OCI-LY7 (cell line): ENCODE data around the gene TPGS1. TPM values are rescaled to one million over a fixed set of nuclear protein-coding genes. Genes with fewer than 3 reads are reported as not detected.

Source experiments
- BruUV-seq: library from RNA; stranded (reverse); fragments of 400-500 nt; replicated peaks from 2 replicates; lab custom pipeline; 2021; lab: Mats Ljungman, UMichigan
- CTCF ChIA-PET: fragments of 300-600 bp; sonication (Branson Sonifier 250); formaldehyde crosslinking; loops from one replicate; lab custom pipeline; 2022; ENCODE audit warnings: antibody characterized with exemption; ENCODE audit not compliant: unreplicated experiment; lab: Charles Lee
- POLR2A ChIA-PET: fragments of 300-600 bp; sonication (Branson Sonifier 250); formaldehyde crosslinking; loops from one replicate; lab custom pipeline; 2022; ENCODE audit warnings: antibody characterized with exemption; lab: Charles Lee
- DNase-seq: peaks from one replicate; pipeline ENCODE4 v3.0.0-alpha.2; 2015; ENCODE audit warnings: low spot score
- H2AFZ ChIP-seq: fragments of 200-600 bp; sonication (generic), shearing (Covaris generic); 2 replicates; pipeline ENCODE4 v1.6.1; 2014; ENCODE audit warnings: mild to moderate bottlenecking, antibody characterized with exemption, low read length, moderate library complexity
- H3K27ac ChIP-seq: fragments of 200-600 bp; sonication (generic); 2 replicates; pipeline ENCODE4 v1.5.1; 2014; ENCODE audit warnings: mixed run types, low read depth, mild to moderate bottlenecking, moderate library complexity, low read length, inconsistent platforms; ENCODE audit not compliant: poor library complexity, severe bottlenecking
- H3K36me3 ChIP-seq: fragments of 200-600 bp; sonication (generic); 2 replicates; pipeline ENCODE4 v1.6.1; 2014; ENCODE audit warnings: mild to moderate bottlenecking, antibody characterized with exemption, low read length, moderate library complexity, mixed read lengths; ENCODE audit not compliant: insufficient read depth
- H3K4me1 ChIP-seq: fragments of 200-600 bp; sonication (generic); 2 replicates; pipeline ENCODE4 v1.5.1; 2014; ENCODE audit warnings: mild to moderate bottlenecking, low read length; ENCODE audit not compliant: insufficient read depth, poor library complexity, severe bottlenecking
- H3K4me2 ChIP-seq: fragments of 200-600 bp; sonication (generic); 2 replicates; pipeline ENCODE4 v1.6.1; 2014; ENCODE audit warnings: mild to moderate bottlenecking, low read length
- H3K4me3 ChIP-seq: fragments of 200-600 bp; sonication (generic); 2 replicates; pipeline ENCODE4 v1.5.1; 2014; ENCODE audit warnings: mild to moderate bottlenecking, low read depth, low read length; ENCODE audit not compliant: poor library complexity, severe bottlenecking
- H3K79me2 ChIP-seq: fragments of 200-600 bp; sonication (generic); 2 replicates; pipeline ENCODE4 v1.6.1; 2016; ENCODE audit warnings: low read depth, mild to moderate bottlenecking, low read length, moderate library complexity, mixed read lengths; ENCODE audit not compliant: insufficient read depth
- H3K9me2 ChIP-seq: fragments of 200-600 bp; sonication (generic); 2 replicates; pipeline ENCODE4 v1.6.1; 2016; ENCODE audit warnings: mild to moderate bottlenecking, low read length, mixed read lengths; ENCODE audit not compliant: insufficient read depth
- H3K9me3 ChIP-seq: fragments of 200-600 bp; sonication (generic); 2 replicates; pipeline ENCODE4 v1.6.1; 2014; ENCODE audit warnings: mild to moderate bottlenecking, mixed run types, low read length, mixed read lengths
- H4K20me1 ChIP-seq: fragments of 200-600 bp; sonication (generic); 2 replicates; pipeline ENCODE4 v1.6.1; 2014; ENCODE audit warnings: mild to moderate bottlenecking, antibody characterized with exemption, low read length, moderate library complexity, mixed read lengths; ENCODE audit not compliant: insufficient read depth
- CTCF ChIP-seq: fragments of 200-600 bp; sonication (generic); conservative IDR thresholded peaks from 2 replicates; pipeline ENCODE4 v1.5.1; 2014; ENCODE audit warnings: mild to moderate bottlenecking, antibody characterized with exemption, low read length, moderate library complexity, mixed read lengths
- EZH2phosphoT487 ChIP-seq: fragments of 200-600 bp; sonication (generic); IDR thresholded peaks from 2 replicates; pipeline ENCODE4 v1.6.1; 2018; ENCODE audit warnings: low read depth, borderline replicate concordance, mild to moderate bottlenecking, mixed run types, antibody characterized with exemption, low read length, moderate library complexity, mixed read lengths
- intact Hi-C: fragments of 100-400 bp; cut with micrococcal nuclease; formaldehyde crosslinking; loops from one replicate; pipeline ENCODE4 v1.10.0; 2022; ENCODE audit not compliant: unreplicated experiment
- total RNA-seq, 2 experiments: library from RNA; depleted of rRNA in 1 of 2; stranded (reverse); fragments of >200 nt in 1 of 2; shearing (Covaris generic) in 1 of 2; gene quantifications; 2 replicates each; pipeline ENCODE4 v1.2.3, GENCODE V29; 2014 to 2022

The TPGS1 gene
- total RNA-seq, 2 experiments from 2014 or later: 24.4 to 25.6 TPM

- Histone ChIP-seq H3K9me2 (no peaks in the 10 kb centered on the region), H2AFZ (no peak overlapping the region), H3K4me2 (no peak overlapping the region), H3K4me1 (peaks cover 12% of the 10 kb centered on the region), H4K20me1 (peaks cover 8% of the 10 kb centered on the region), H3K27ac (no peak overlapping the region), H3K9me3 (no peaks in the 10 kb centered on the region), H3K79me2 (peaks cover 7% of the 10 kb centered on the region; the same call in 1 of the 2 replicates), H3K36me3 (peaks cover 16% of the 10 kb centered on the region), H3K4me3 (no peak overlapping the region)
- no peak for DNase-seq
- no TSS peak for BruUV-seq
- POLR2A ChIA-PET: no interaction called here
- intact Hi-C loops: no loop called here
- CTCF ChIA-PET: no interaction called here
- TF ChIP-seq EZH2phosphoT487 (no peak), CTCF (no peak)
Measured at GRCh38 chr19:536881-537404, 29.6 kb downstream of the TPGS1 start.

- intact Hi-C loops: no loop called here
- CTCF ChIA-PET: no interaction called here
- Histone ChIP-seq H4K20me1 (no peaks in the 10 kb centered on the region), H3K4me2 (no peak overlapping the region), H3K9me3 (no peaks in the 10 kb centered on the region), H3K79me2 (peaks cover under 1% of the 10 kb centered on the region; the same call in 1 of the 2 replicates), H3K36me3 (peaks cover 16% of the 10 kb centered on the region), H2AFZ (no peak overlapping the region), H3K27ac (no peak overlapping the region), H3K9me2 (no peaks in the 10 kb centered on the region), H3K4me3 (no peak overlapping the region), H3K4me1 (no peaks in the 10 kb centered on the region)
- no peak for DNase-seq
- TF ChIP-seq EZH2phosphoT487 (no peak), CTCF (no peak)
- POLR2A ChIA-PET: no interaction called here
- BruUV-seq: no TSS peak
Measured at GRCh38 chr19:538641-539428, 31.5 kb downstream of the TPGS1 start.
